ENCODE data around the gene NEK7. TPM values are rescaled to one million over a fixed set of nuclear protein-coding genes. Genes with fewer than 3 reads are reported as not detected.

Gene NEK7
- total and polyA plus RNA-seq, 2 of the 4 experiments (the other 2 are of a cell fraction) = 89.0 to 467 TPM

DNA sequence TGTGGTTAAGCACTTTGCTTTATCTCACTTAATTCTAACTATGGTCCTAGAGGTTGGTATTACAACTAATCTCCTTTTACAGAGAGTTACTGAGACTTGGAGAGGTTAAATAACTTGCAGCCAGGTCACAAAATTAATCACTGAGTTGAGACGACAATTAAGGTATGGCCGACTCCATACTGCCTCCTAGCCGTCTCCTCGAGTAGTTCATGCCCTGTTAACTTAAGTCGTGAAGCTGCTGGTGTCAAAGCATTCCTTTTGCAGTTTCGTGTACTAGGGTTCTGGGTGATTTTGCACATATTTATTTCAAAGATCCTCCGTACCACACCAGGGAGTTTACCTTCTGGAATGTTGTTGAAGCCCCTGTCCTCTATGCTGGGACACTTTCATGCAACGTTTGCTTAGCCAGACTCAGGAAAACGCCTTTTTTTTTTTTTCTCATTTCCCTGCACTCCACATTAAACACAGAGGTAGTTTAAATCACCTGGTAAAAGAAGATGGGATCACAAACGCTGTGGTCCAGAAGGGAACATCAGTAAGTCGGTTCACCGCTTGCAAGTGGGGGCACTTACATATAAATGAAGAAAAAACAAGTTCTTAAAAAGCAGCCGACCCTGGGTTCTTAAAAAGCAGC, 570 bp upstream of the NEK7 start:
- DNase-seq (peak; percentile 66), ATAC-seq (ENCODE audit: low read depth) (no peak)
- no TSS peak for BruUV-seq (replicated peaks)
- peak; percentile 59 for TF ChIP-seq RAD21 (IDR thresholded peaks at IDR 0.05; ENCODE audit: low read length)
- TF ChIP-seq, protein P1, sequence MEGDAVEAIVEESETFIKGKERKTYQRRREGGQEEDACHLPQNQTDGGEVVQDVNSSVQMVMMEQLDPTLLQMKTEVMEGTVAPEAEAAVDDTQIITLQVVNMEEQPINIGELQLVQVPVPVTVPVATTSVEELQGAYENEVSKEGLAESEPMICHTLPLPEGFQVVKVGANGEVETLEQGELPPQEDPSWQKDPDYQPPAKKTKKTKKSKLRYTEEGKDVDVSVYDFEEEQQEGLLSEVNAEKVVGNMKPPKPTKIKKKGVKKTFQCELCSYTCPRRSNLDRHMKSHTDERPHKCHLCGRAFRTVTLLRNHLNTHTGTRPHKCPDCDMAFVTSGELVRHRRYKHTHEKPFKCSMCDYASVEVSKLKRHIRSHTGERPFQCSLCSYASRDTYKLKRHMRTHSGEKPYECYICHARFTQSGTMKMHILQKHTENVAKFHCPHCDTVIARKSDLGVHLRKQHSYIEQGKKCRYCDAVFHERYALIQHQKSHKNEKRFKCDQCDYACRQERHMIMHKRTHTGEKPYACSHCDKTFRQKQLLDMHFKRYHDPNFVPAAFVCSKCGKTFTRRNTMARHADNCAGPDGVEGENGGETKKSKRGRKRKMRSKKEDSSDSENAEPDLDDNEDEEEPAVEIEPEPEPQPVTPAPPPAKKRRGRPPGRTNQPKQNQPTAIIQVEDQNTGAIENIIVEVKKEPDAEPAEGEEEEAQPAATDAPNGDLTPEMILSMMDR (conservative IDR thresholded peaks at IDR 0.05; ENCODE audit: low read depth, low read length) = peak; percentile 69
- TF ChIP-seq SMC3 (IDR thresholded peaks at IDR 0.05; ENCODE audit: low read depth, low read length) = peak; percentile 55
- no peak for TF ChIP-seq NFE2L2 (IDR thresholded peaks at IDR 0.05; ENCODE audit: low read depth, low read length)
- no peak for TF ChIP-seq CEBPB (IDR thresholded peaks at IDR 0.05; ENCODE audit: low read depth, low read length)
- H3K27me3 ChIP-seq (ENCODE audit: control insufficient read depth, insufficient read depth, low read length) = no peaks in the 10 kb centered on the region
- peak overlapping the region; percentile 51; the same call in 1 of the 2 replicates for H2AK5ac ChIP-seq (ENCODE audit: low read depth, low read length)
- H2BK5ac ChIP-seq (ENCODE audit: low read depth, low read length, poor library complexity, severe bottlenecking) = peak overlapping the region; percentile 80
- H4K91ac ChIP-seq (ENCODE audit: insufficient read depth, low read depth, low read length) = peak overlapping the region; percentile 54
- peak overlapping the region; percentile 67; the same call in 2 of the 3 replicates for H2BK15ac ChIP-seq (ENCODE audit: low read depth, low read length)
- H3K4me2 ChIP-seq (ENCODE audit: low read depth, low read length) = peak overlapping the region; percentile 86
- intact Hi-C loops (cut with micrococcal nuclease) (loop anchor here (1.0 to 5.0 kb wide), 6 partner anchors 68 to 537 kb away; partner anchors contain the start of gene LHX9), in situ Hi-C loops (cut with MboI; ENCODE audit: low sequenced_read_pairs) (no loop called here), dilution Hi-C loops (cut with HindIII; ENCODE audit: low sequenced_read_pairs, unreplicated experiment) (no loop called here)
- H2BK20ac ChIP-seq (ENCODE audit: low read depth, low read length) = peak overlapping the region; percentile 1; the same call in 1 of the 2 replicates
- H3K9ac ChIP-seq (ENCODE audit: low read depth, low read length) = peak overlapping the region; percentile 93
- no peaks in the 10 kb centered on the region for H4K20me1 ChIP-seq (ENCODE audit: insufficient read depth, low read length)
- no peaks in the 10 kb centered on the region for H3K36me3 ChIP-seq (ENCODE audit: control insufficient read depth, insufficient read depth, low read length)
- peaks cover 0 to 20% of the 10 kb centered on the region in 2 experiments; a peak in 2 of 4 replicates for H3K79me1 ChIP-seq (ENCODE audit: low read depth in 1 of 2, low read length in 2 of 2)
- H3K23ac ChIP-seq (ENCODE audit: low read depth, low read length) = peak overlapping the region; percentile 90
- peak overlapping the region; percentile 90 for H3K27ac ChIP-seq (ENCODE audit: insufficient read depth, low read length)
- H3K9me3 ChIP-seq (ENCODE audit: control insufficient read depth, insufficient read depth, low read length) = no peaks in the 10 kb centered on the region
- H3K14ac ChIP-seq (replicated peaks; ENCODE audit: low read depth, low read length) = peak overlapping the region; percentile 93
- peak overlapping the region; percentile 83 for H2AK9ac ChIP-seq (replicated peaks; ENCODE audit: low read depth, low read length, poor library complexity)
- H4K5ac ChIP-seq (ENCODE audit: low read depth, low read length) = peak overlapping the region; percentile 74
- ChIA-PET POLR2A (ENCODE audit: unreplicated experiment) (interaction anchor here (0.8 kb wide), 1 partner anchor 141 kb away, joined by 3 read pairs; no protein-coding TSS in a partner anchor), CTCF (interaction anchor here (0.6 to 1.6 kb wide), 7 partner anchors 12 to 824 kb away, joined by 3 to 4 read pairs (median 3); no protein-coding TSS in a partner anchor)
- peak overlapping the region; percentile 84 to 90; a peak in 3 of 4 replicates for H4K8ac ChIP-seq (ENCODE audit: low read depth in 2 of 2, low read length in 2 of 2)
- peak overlapping the region; percentile 43 for H3K4ac ChIP-seq (ENCODE audit: low read depth, low read length)
- H3K9me1 ChIP-seq (ENCODE audit: insufficient read depth, low read length) = no peaks in the 10 kb centered on the region
- peak overlapping the region; percentile 76 for H2BK120ac ChIP-seq (ENCODE audit: low read depth, low read length)
- H3K4me1 ChIP-seq (ENCODE audit: control insufficient read depth, insufficient read depth, low read length) = peaks cover 3% of the 10 kb centered on the region; the same call in 1 of the 2 replicates
- peak overlapping the region; percentile 95 for H2AFZ ChIP-seq (replicated peaks; ENCODE audit: low read length, poor library complexity)
- H3K4me3 ChIP-seq (ENCODE audit: insufficient read depth, low read depth, low read length) = peak overlapping the region; percentile 77
- 0% methylated on average over 1 of the region's 13 CpGs; no CpG with 5 or more reads in 1 of the 2 experiments for WGBS, 2 experiments (ENCODE audit: extremely low coverage in 2 of 2, insufficient read length in 1 of 2)
- peak overlapping the region; percentile 90 for H3K56ac ChIP-seq (ENCODE audit: extremely low read depth, insufficient read depth, low read length)
- peak overlapping the region; percentile 65 for H3K18ac ChIP-seq (ENCODE audit: low read depth, low read length)
